CD8-positive, alpha-beta memory T cell (primary cell): ENCODE measurements around the gene GPR34. TPM values are rescaled to one million over a fixed set of nuclear protein-coding genes. Genes with fewer than 3 reads are reported as not detected.
A peak's percentile ranks its signal among the peaks of the same experiment; 100 is the strongest.

Source experiments
- CTCF ChIA-PET: fragments of 350-600 bp; sonication (Branson Sonifier 250); formaldehyde crosslinking; loops from one replicate; lab custom pipeline; 2021; ENCODE audit warnings: antibody characterized with exemption; lab: Charles Lee
- POLR2A ChIA-PET: fragments of 350-600 bp; sonication (Branson Sonifier 250); formaldehyde crosslinking; loops from one replicate; lab custom pipeline; 2021; ENCODE audit warnings: antibody characterized with exemption; lab: Charles Lee
- DNase-seq, 5 donors: peaks; one replicate each; pipeline versions ENCODE4 v3.0.0 to v3.0.0-alpha.2; 2020 to 2022; ENCODE audit warnings: mixed read lengths in 1 of 5
- H3K27ac ChIP-seq: one replicate; pipeline ENCODE4 v1.7.0; 2013; ENCODE audit warnings: low read depth, mild to moderate bottlenecking, low read length, moderate library complexity
- H3K27me3 ChIP-seq: 2 replicates; pipeline ENCODE4 v1.7.0; 2013; ENCODE audit warnings: low read length, mild to moderate bottlenecking; ENCODE audit not compliant: insufficient read depth, poor library complexity, severe bottlenecking
- H3K36me3 ChIP-seq: 2 replicates; pipeline ENCODE4 v1.7.0; 2013; ENCODE audit warnings: mild to moderate bottlenecking, low read length, moderate library complexity; ENCODE audit not compliant: insufficient read depth
- H3K4me1 ChIP-seq: 2 replicates; pipeline ENCODE4 v1.7.0; 2013; ENCODE audit warnings: mild to moderate bottlenecking, low read length, moderate library complexity; ENCODE audit not compliant: insufficient read depth
- H3K4me3 ChIP-seq: 2 replicates; pipeline ENCODE4 v1.7.0; 2013; ENCODE audit warnings: mild to moderate bottlenecking, low read length
- H3K9me3 ChIP-seq: 2 replicates; pipeline ENCODE4 v1.7.0; 2013; ENCODE audit warnings: mild to moderate bottlenecking, low read length
- H3K27ac Mint-ChIP-seq, 8 donors: one replicate each; pipeline ENCODE4 v1.8.0; 2020 to 2021; ENCODE audit warnings: mixed read lengths in 8 of 8, mild to moderate bottlenecking in 6 of 8, inconsistent platforms in 3 of 8, moderate library complexity in 3 of 8
- H3K27me3 Mint-ChIP-seq, 2 donors: one replicate each; pipeline ENCODE4 v1.8.0; 2020 to 2021; ENCODE audit warnings: mixed read lengths in 2 of 2, mild to moderate bottlenecking in 1 of 2, moderate library complexity in 1 of 2
- H3K36me3 Mint-ChIP-seq, 3 donors: one replicate each; pipeline ENCODE4 v1.8.0; 2020 to 2021; ENCODE audit warnings: mixed read lengths in 3 of 3, inconsistent platforms in 1 of 3, mild to moderate bottlenecking in 1 of 3
- H3K4me1 Mint-ChIP-seq, 3 donors: one replicate each; pipeline ENCODE4 v1.8.0; 2020 to 2021; ENCODE audit warnings: mixed read lengths in 3 of 3, inconsistent platforms in 1 of 3, mild to moderate bottlenecking in 1 of 3
- H3K4me3 Mint-ChIP-seq, 7 donors: one replicate each; pipeline ENCODE4 v1.8.0; 2020 to 2021; ENCODE audit warnings: mixed read lengths in 7 of 7, mild to moderate bottlenecking in 6 of 7, moderate library complexity in 4 of 7, inconsistent platforms in 2 of 7
- H3K9me3 Mint-ChIP-seq, 5 donors: one replicate each; pipeline ENCODE4 v1.8.0; 2020 to 2022; ENCODE audit warnings: mixed read lengths in 5 of 5, mild to moderate bottlenecking in 3 of 5, moderate library complexity in 2 of 5, inconsistent platforms in 1 of 5
- polyA plus RNA-seq: library from polyadenylated mRNA; unstranded; fragments of 300-500 nt; fragmentation: Illumina TruSeq; gene quantifications from one replicate; pipeline ENCODE4 v1.2.3, GENCODE V29; 2021
- total RNA-seq, 2 experiments: library from RNA; stranded (reverse); gene quantifications; one replicate each; pipeline ENCODE4 v1.2.3, GENCODE V29; 2021

The GPR34 gene
- total and polyA plus RNA-seq, 3 experiments from 2014 or later = 0.10 to 1.5 (median 0.95) TPM

- peak in 4 of 5 donors; percentile 0 to 51 (median 20) for DNase-seq
- peaks cover 0 to 9% (median 0%) of the 10 kb centered on the region in 3 donors for H3K36me3 Mint-ChIP-seq
These were observed 48.3 kb downstream of the GPR34 start for GRCh38 chrX:41737065-41737464.

GRCh38 chrX:41739871-41740270, 51.1 kb downstream of the GPR34 start:
- H3K27me3 ChIP-seq = no peaks in the 10 kb centered on the region
- Mint-ChIP-seq H3K36me3 (peaks cover 0 to 25% (median 4%) of the 10 kb centered on the region in 3 donors), H3K9me3 (no peaks in the 10 kb centered on the region), H3K4me1 (peaks cover 13 to 35% (median 21%) of the 10 kb centered on the region in 3 donors), H3K27ac (peak overlapping the region in 2 of 8 donors; percentile 39 to 69), H3K4me3 (no peak overlapping the region), H3K27me3 (peaks cover 0 to 5% of the 10 kb centered on the region in 2 donors)
- no peak overlapping the region for H3K27ac ChIP-seq
- no peak for DNase-seq
- H3K36me3 ChIP-seq = no peaks in the 10 kb centered on the region
- ChIA-PET POLR2A (no interaction called here), CTCF (no interaction called here)
- H3K4me3 ChIP-seq = no peak overlapping the region
- H3K9me3 ChIP-seq = no peaks in the 10 kb centered on the region
- no peaks in the 10 kb centered on the region for H3K4me1 ChIP-seq

More at GRCh38 chrX:41737065-41737464, 48.3 kb downstream of the GPR34 start:
- no peaks in the 10 kb centered on the region for H3K36me3 ChIP-seq
- Mint-ChIP-seq H3K9me3 (no peaks in the 10 kb centered on the region), H3K27ac (peak overlapping the region in 6 of 8 donors; percentile 3 to 74 (median 10)), H3K4me3 (no peak overlapping the region), H3K4me1 (peaks cover 25 to 37% (median 30%) of the 10 kb centered on the region in 3 donors), H3K27me3 (peaks cover 0 to 7% of the 10 kb centered on the region in 2 donors)
- H3K27ac ChIP-seq = no peak overlapping the region
- POLR2A ChIA-PET = no interaction called here
- CTCF ChIA-PET = no interaction called here
- H3K9me3 ChIP-seq = no peaks in the 10 kb centered on the region
- no peak overlapping the region for H3K4me3 ChIP-seq
- peaks cover 5% of the 10 kb centered on the region for H3K4me1 ChIP-seq
- H3K27me3 ChIP-seq = no peaks in the 10 kb centered on the region

Other genes starting within 250 kb of the GPR34 start
- not detected for gene NYX, start 241.6 kb upstream of the GPR34 start, total RNA-seq
- gene NYX, start 241.6 kb upstream of the GPR34 start, polyA plus RNA-seq = not detected
- under 1 TPM; 0.39 to 0.89 TPM for gene GPR82, start 35.2 kb downstream of the GPR34 start, total RNA-seq
- gene GPR82, start 35.2 kb downstream of the GPR34 start, polyA plus RNA-seq = 0.59 TPM
- gene CASK, start 234.6 kb downstream of the GPR34 start, total RNA-seq = 10 to 100 TPM; 28.4 to 32.5 TPM
- gene CASK, start 234.6 kb downstream of the GPR34 start, polyA plus RNA-seq = 20.2 TPM